ENCODE results near the gene ACAD11.

DNA sequence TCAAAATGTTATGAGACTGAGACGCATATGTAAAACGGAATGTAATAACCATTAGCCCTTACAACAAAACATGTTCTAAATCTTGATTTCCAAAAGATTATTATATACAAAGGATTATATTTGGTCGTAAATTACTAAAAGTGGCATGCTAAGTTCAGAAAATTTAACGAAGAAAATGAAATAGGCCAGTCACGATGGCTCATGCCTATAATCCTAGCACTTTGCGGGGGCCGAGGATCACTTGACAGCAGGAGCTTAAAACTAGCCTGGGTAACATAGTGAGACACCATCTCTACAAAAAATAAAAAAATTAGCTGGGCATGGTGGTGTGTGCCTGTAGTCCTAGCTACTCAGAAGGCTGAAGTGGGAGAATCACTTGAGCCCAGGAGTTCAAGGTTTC is 29.0 kb downstream of the ACAD11 start:
- TF ChIP-seq SP1 (IDR thresholded peaks at IDR 0.05; ENCODE audit: low read depth), result no peak
- TF ChIP-seq, protein P1, sequence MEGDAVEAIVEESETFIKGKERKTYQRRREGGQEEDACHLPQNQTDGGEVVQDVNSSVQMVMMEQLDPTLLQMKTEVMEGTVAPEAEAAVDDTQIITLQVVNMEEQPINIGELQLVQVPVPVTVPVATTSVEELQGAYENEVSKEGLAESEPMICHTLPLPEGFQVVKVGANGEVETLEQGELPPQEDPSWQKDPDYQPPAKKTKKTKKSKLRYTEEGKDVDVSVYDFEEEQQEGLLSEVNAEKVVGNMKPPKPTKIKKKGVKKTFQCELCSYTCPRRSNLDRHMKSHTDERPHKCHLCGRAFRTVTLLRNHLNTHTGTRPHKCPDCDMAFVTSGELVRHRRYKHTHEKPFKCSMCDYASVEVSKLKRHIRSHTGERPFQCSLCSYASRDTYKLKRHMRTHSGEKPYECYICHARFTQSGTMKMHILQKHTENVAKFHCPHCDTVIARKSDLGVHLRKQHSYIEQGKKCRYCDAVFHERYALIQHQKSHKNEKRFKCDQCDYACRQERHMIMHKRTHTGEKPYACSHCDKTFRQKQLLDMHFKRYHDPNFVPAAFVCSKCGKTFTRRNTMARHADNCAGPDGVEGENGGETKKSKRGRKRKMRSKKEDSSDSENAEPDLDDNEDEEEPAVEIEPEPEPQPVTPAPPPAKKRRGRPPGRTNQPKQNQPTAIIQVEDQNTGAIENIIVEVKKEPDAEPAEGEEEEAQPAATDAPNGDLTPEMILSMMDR (IDR thresholded peaks at IDR 0.05 in 2 of 3, conservative IDR thresholded peaks at IDR 0.05 in 1 of 3; ENCODE audit: borderline replicate concordance in 1 of 3, insufficient read depth in 1 of 3, low read depth in 2 of 3, low read length in 2 of 3), result no peak
- TF ChIP-seq POLR2AphosphoS5 (IDR thresholded peaks at IDR 0.05; ENCODE audit: low read depth, low read length), result no peak
- TF ChIP-seq, protein P2, sequence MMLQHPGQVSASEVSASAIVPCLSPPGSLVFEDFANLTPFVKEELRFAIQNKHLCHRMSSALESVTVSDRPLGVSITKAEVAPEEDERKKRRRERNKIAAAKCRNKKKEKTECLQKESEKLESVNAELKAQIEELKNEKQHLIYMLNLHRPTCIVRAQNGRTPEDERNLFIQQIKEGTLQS (IDR thresholded peaks at IDR 0.05), result no peak
- no peak for TF ChIP-seq FOSL1 (IDR thresholded peaks at IDR 0.05; ENCODE audit: low read depth)
- TF ChIP-seq, protein P3, sequence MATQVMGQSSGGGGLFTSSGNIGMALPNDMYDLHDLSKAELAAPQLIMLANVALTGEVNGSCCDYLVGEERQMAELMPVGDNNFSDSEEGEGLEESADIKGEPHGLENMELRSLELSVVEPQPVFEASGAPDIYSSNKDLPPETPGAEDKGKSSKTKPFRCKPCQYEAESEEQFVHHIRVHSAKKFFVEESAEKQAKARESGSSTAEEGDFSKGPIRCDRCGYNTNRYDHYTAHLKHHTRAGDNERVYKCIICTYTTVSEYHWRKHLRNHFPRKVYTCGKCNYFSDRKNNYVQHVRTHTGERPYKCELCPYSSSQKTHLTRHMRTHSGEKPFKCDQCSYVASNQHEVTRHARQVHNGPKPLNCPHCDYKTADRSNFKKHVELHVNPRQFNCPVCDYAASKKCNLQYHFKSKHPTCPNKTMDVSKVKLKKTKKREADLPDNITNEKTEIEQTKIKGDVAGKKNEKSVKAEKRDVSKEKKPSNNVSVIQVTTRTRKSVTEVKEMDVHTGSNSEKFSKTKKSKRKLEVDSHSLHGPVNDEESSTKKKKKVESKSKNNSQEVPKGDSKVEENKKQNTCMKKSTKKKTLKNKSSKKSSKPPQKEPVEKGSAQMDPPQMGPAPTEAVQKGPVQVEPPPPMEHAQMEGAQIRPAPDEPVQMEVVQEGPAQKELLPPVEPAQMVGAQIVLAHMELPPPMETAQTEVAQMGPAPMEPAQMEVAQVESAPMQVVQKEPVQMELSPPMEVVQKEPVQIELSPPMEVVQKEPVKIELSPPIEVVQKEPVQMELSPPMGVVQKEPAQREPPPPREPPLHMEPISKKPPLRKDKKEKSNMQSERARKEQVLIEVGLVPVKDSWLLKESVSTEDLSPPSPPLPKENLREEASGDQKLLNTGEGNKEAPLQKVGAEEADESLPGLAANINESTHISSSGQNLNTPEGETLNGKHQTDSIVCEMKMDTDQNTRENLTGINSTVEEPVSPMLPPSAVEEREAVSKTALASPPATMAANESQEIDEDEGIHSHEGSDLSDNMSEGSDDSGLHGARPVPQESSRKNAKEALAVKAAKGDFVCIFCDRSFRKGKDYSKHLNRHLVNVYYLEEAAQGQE (IDR thresholded peaks at IDR 0.05; ENCODE audit: low read depth), result no peak
- no peak for TF ChIP-seq SIN3A (IDR thresholded peaks at IDR 0.05; ENCODE audit: low read depth)
- no peak for TF ChIP-seq RAD21 (IDR thresholded peaks at IDR 0.05; ENCODE audit: low read depth)
- no peak for TF ChIP-seq POLR2A (IDR thresholded peaks at IDR 0.05; ENCODE audit: borderline replicate concordance, extremely low read depth, insufficient read depth, insufficient read length)
- TF ChIP-seq EZH2 (IDR thresholded peaks at IDR 0.05), result no peak
- TF ChIP-seq, protein P4, sequence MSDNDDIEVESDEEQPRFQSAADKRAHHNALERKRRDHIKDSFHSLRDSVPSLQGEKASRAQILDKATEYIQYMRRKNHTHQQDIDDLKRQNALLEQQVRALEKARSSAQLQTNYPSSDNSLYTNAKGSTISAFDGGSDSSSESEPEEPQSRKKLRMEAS (IDR thresholded peaks at IDR 0.05), result no peak
- TF ChIP-seq ZFX (IDR thresholded peaks at IDR 0.05), result no peak

Measured in HCT116 (cell line).